GM19025 (cell line): ENCODE measurements around the gene QRFP.

Experiments used
- ATAC-seq: cut with Tn5 transposase; IDR thresholded peaks from one replicate; pipeline ENCODE4 v1.9.1; 2021; ENCODE audit warnings: mild to moderate bottlenecking, low read depth, moderate library complexity; ENCODE audit not compliant: unreplicated experiment

Gene QRFP

GRCh38 chr9:130905902-130906734 is 9.5 kb upstream of the QRFP start:
- no peak for ATAC-seq

GRCh38 chr9:130905125-130905901 is 8.7 kb upstream of the QRFP start:
- ATAC-seq, result no peak

- ATAC-seq, result no peak
These were observed 7.7 kb upstream of the QRFP start for GRCh38 chr9:130904070-130905044.

GRCh38 chr9:130903194-130904069 is 6.8 kb upstream of the QRFP start:
- ATAC-seq, result no peak

GRCh38 chr9:130902204-130903185 is 5.9 kb upstream of the QRFP start:
- ATAC-seq, result no peak

- no peak for ATAC-seq
These were observed 5.0 kb upstream of the QRFP start for GRCh38 chr9:130901498-130902203.

- ATAC-seq, result no peak
These were observed 4.3 kb upstream of the QRFP start for GRCh38 chr9:130900701-130901497.

GRCh38 chr9:130899051-130899748 is 2.6 kb upstream of the QRFP start:
- no peak for ATAC-seq

GRCh38 chr9:130898552-130898852 is 1.9 kb upstream of the QRFP start:
- ATAC-seq, result no peak

GRCh38 chr9:130897848-130898551 is 1.4 kb upstream of the QRFP start:
- no peak for ATAC-seq

GRCh38 chr9:130897105-130897751 is 616 bp upstream of the QRFP start:
- no peak for ATAC-seq

GRCh38 chr9:130895481-130896232 is 955 bp downstream of the QRFP start:
- ATAC-seq, result no peak

GRCh38 chr9:130895038-130895437 is 1.6 kb downstream of the QRFP start:
- no peak for ATAC-seq

GRCh38 chr9:130894546-130894945 is 2.1 kb downstream of the QRFP start:
- no peak for ATAC-seq
